ENCODE measurements around the gene ARNT2.

ARNT2 gene

DNA sequence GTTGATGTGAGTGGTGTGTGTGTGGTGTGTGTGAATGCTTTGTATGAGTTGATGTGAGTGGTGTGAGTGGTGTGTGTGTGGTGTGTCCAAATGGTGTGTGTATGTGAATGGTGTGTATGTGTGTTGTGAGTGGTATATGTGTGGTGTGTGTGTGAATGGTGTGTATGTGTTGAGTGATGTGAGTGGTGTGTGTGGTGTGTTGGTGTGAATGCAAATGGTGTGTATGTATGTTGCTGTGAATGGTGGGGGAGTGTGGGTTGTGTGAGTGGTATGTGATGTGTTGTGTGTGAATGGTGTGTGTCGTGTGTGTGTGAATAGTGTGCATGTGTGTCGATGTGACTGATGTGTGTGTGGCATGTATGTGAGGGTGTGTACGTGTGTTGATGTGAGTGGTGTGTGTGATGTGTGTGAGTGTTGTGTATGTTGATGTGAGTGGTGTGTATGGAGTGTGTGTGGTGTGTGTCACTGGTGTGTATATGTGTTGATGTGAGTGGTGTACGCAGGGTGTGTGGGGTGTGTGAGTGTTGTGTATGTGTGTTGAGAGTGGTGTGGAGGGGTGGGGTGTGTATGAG lies 40.6 kb downstream of the ARNT2 start:
- no peak for DNase-seq

DNA sequence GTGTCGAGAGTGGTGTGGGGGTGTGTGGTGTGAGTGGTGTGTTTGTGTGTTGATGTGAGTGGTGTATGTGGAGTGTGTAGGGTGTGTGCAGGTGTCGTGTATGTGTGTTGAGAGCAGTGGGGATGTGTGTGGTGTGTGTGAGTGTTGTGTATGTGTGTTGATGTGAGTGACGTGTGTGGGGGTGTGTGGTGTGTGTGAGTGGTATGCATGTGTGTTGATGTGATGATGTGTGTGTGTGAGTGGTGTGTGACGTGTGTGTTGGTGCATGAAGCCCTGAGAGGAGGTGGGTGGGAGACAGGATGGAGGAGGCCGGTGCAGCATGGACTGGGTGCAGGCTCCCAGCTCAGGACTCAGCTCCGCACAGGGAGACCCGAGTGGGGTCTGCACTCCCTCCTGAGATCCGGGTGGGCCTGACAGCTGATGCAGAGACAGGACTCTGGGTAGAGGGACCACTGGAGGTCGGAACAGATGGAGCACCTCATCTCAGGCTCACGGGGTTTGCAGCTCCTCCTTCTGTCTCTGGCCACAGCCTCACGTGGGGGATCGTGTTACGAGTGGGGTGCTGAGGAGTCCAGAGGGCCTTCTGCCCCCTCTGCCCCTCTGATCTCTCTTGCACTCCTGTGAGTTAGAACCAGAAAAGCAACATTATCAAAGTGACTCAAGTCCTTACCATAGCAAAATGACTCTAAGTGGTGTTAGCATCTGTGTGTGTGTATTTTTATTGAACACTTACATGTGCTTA lies 41.3 kb downstream of the ARNT2 start:
- no peak for DNase-seq

DNA sequence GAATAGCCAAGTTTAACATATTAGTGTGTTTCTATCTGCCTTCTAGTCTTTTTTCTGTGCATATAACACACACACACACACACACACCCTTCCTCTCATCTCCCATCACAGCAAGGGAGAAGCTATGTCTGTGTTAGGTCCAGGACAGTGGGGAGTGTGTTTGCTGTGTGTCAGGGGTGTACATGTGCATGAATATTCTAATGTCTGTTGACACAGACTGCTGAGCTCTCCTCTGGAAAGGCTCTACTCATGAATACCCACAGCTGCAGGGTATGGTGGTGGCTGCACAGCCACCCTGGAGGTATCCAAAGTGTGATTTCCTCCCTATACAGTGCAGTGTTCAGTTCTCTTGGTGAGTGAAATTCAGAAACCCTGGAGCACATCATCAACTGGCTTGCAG lies 42.9 kb downstream of the ARNT2 start:
- DNase-seq = no peak

DNA sequence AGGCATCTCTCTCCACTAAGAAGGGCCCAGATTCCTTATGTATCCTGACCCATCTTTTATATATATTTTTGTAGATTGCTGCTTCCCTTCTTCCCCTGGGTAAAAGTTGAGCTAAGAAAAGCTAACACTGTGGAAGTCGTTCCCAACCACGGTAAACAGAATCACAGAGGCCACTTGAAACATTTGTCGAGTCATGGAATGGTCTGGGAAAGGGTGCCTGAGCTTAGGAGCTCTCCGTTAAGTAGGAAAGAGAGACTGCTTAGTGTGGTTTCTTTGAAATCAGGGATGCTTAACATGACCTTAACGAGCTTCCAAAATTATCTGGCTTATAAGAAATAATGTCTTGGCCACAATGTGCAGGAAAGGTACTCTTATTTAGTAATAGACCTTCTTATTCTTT lies 45.6 kb downstream of the ARNT2 start:
- DNase-seq = no peak

DNA sequence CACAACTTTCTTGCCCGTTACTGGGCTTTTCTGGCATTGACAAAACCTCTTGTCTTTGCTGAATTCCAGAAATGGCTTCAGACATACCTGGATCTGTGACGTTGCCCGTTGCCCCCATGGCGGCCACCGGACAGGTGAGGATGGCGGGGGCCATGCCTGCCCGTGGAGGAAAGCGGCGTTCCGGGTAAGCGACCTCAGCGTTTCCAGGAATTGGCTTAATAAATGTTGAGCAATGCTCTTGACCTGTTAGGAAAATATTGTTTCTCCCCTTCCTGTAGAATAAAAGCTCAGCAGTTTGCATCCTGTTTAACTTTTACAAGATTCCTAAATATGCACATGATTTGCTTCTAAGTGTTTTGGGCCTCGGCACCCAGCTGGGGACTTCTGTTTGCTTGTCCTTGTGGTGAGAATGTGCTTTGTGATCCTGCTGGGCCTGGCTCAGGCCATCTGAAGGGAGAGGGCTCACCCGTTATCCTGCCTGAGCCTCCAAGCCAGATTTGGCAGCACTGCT lies 46.7 kb downstream of the ARNT2 start:
- no peak for DNase-seq

DNA sequence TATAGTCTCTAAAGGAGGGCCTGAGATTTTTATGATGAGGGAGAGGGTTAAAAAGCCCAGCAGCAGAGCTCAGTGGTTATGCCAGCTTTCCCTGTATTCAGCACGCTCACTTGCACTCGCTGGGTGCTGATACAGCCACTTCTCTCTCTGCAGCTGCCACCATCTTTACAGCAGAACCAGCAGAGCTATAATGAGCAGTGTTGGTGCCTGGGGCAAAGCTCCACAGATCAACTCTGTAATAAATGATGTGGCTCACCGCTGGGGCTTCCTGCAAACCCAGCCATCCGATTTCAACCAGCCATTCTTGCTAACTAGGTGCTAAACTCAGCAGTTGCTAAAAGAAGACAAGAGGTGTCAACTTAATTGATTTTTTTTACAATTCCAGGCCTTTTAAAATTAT lies 48.0 kb downstream of the ARNT2 start:
- no peak for DNase-seq

DNA sequence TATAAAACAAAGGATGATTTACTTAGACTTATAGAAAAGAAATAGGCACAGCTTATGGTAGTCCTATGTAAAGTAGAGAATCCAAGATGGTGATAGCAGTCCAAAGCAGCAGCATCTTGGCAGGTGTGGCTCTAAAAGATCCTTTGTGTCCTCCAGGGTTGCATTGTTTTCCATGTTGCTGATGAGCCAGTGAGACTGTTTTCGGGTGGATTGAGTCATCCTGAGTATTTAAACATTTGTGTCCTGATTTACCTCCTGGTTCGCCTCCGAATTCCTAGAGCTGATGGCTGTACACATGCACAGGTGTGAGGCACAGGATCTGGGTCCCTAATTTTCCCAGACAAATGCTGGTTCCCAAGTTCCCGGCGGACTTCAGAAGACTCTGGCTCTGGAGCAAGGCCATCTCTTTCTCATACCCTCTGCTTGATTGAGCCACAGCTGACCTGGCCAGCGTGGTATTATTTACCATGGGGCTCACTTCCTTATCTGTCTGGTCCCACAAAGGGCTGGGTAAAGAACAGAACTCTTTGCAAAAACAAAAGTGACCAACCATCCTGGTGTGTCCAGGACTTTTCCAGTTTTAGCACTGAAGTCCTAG lies 51.0 kb downstream of the ARNT2 start:
- DNase-seq = no peak

DNA sequence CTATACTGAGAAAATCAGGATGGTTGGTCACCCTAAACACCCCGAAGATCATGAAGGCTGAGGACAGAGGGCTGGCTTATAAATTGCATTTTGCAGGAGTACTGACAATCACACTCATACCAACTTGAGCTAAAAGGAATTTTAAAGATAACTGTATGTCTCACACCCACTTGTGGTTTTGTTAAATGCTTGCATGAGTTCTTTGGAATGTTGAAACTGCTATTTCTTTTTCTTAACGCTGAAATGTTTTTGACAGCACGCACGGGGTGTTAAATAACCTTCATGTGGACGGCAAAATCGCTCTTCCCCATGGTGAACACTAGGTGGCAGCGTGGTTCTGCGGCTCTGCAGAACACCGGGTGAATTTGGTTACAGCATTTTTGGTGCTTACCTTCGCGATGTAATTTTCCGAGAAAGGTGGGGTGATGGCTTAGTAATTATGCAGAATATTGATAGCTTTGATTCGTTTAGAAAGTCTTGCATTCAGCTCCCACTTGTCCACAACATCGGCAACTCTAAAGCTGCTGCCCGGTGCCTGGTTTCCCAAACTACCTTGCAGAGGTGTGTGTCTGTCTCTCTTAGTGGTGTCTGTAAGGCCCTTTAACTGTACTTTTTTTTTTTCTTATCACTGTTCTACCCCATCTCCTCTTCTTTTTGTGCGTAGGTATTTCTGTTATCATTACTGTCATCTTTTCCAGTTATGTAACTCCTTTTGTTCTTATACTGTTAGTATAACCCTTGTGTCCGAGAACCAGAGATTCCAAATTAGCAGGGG lies 51.7 kb downstream of the ARNT2 start:
- DNase-seq = peak; percentile 83

DNA sequence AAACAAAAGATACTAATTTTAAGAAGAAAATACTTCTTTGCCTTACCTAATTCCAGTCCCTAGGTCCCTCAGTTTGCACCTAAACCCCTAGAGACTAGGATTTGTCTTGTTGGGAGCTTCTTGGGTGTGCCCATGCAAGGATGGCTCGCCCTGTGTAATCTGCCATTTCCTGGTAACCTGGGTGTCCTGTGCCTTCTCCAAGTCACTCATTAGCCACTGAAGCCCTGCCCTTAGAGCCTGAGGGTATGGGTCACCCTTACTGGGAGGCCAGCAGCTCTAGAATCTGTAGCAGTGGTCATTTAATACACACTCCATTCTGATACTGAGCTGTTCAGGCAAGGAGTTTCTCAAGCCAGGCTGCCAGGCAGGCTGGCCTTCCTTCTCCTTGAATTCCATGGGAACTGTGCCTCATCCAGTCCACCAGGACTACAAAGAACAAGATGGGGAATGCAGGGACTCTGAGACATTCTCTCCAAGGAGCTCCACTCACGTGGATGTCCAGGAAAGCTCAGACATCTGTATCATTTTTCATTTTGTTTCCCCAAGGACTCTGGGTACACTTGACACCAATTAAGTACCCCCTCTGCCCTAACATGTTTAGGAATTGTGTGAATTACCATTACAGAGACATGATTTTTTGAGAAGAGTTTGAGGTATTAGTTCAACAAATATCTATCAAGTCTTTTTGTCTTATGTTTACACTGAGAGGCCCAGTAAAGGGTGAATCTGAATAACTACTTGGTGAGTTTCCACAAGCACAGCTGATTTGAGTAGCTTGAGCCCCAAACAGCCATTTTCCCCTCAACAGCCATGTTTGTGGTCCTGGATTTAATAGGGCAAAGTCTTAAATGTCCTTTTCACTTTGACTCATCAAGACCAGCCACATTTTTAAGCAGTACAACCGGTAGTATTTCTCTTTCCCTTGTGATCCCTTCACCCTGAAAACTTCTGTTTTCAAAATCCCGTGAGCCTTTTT lies 52.6 kb downstream of the ARNT2 start:
- no peak for DNase-seq

DNA sequence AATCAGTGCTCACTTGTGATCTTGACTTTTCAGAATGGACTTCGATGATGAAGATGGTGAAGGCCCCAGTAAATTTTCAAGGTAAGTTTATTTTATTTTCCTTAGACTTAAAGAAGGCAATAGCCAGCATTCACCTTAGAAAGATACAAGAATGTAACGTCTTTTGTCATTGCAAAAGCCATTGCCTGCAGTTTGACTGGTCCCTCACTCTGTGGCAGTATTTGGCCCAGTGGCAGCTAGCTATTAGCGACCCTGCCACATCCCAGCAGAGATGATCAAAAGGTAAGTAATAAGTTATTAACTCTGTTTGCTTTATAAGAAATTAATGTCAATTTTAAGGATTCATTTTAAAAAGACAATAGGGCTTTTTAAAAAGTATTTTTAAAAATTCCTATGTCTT lies 53.7 kb downstream of the ARNT2 start:
- DNase-seq = no peak

DNA sequence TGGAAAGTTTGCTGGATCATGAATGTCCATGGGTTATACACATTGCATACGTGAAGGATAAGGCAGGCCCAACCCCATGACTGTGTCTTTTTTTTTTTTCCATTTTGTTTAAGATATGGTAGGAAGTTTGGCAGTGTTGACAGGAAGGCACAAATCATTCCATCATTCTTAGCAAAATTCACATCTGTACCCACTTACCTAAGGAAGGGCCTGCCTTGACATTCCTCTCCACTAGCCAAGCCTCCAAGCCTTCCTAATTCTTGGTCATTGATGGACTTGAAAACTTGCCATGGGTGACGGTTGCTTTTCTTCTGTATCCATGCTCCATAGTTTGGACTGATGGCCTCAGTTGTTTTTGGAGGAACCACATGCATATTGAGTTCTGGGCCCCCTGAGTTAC lies 54.4 kb downstream of the ARNT2 start:
- no peak for DNase-seq

DNA sequence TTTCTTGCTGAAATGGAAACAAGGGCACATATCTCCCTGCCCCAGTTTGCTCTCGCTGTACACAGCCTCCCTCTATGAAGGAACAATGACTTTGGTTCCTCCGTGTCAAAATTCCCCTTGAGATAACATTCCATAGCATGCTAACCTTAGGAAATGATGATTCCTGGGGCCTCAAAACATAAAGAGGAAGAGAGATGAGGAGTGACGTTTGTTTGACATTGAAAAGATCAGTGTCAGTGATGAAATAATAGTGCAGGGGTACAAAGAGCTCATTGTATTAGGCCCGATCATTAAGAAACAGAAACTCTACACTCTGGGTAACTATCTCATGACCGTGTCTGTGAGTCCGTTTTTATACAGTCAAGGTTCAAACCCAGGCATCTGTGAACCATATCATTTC lies 55.2 kb downstream of the ARNT2 start:
- DNase-seq = peak; percentile 70

DNA sequence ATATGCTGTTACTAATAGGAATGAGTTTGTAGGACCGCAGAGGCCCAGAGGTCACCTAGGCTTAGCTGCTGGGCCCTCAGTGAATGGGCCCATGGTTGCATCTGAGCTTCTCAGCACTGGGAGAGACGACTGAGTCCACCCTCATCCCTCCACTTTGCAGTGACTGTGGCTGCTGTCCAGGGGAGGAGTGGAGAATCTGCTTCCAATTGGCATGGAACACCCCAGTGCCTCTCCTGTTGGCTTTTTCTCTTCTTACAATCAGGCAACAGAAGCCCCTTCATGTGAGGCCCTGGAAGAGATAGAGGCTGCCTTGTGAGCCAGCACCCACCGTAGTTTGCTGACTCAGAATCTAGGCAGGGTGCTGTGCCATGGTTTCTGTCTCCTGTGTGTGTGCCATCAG lies 55.6 kb downstream of the ARNT2 start:
- DNase-seq = no peak

DNA sequence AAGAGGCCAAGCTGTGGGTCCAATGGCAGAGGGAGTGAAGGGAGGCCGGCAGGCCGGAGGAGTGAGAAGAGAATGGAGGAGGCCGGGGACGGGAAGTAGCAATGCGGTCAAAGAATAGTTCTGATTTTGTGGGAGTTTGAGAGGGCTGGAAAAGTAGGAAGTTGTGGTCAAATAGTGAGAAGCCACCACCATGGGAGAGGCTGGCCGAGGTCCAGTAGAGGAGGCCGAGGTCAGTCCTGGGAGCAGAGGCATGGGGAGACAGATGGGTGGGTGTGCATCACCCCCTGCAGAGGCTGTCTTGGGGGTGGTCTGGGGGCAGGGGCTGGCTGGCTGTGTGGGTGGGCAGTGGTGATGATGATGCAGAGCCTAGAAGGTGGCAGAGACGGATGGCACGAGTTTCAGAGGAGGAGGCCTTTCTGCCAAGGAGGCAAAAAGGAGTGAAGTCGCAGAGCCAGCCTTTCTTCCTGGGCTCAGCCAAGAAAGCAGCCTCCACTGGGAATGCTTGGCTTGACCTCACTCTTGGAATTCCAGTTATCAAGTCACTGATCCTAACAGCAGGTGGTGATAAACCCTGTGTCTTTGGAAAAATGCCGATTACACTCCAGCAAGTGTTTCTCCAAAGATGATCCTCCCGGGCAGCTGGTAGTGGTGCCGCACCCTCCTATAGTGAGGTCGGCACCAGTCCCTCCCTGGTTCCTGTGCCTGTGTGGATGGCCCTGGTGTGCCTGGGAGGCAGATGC lies 57.3 kb downstream of the ARNT2 start:
- DNase-seq = peak; percentile 74

DNA sequence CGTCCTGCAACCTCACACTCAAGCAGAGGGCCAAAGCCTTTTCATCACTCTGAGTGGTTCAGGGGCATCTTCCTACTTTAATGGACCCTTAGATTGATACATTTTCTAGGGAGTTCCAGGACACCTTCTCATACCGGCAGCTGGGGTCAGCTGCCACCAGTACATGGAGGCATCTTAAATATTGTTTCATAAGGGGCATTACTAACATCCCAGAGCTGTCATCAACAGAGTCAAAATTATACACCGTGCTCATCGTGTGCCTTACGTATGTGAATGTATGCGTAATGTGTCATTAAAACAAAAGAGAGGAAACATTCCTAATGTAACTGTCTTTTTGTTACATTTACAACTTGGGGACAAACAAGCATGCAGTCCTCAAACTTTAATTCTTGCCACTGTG lies 57.9 kb downstream of the ARNT2 start:
- DNase-seq = no peak

DNA sequence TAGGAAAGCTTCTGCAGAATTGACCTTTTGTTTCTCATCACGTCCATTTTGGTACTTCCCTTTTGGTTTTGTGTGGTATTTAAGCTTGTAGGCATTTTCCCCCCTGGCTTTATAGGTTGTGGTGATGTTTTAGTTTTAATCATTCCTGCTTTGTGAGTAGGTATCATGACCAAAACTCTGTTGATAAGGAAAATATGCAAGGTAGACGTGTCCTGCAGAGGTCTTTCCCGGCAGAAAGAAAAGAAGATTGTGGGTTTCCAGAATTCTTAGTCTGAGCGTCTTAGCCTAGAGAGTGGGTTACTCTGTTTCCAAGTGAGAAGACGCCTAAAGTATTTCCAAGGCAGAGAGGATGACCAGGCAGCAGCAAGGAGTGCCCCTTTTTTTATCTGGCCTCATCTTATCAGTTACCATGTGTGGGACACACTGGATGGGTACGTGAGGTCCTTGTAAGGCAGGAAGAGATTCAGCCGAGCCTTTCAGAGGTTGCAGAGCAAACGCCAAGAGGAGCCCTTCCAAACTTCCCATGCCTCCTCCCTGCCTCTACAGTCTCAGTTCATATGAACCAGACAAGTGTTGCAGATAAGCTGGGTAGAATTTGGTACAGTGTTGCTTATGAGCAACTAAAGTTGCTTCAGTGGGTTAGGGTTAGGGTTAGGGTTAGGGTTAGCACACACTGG lies 58.8 kb downstream of the ARNT2 start:
- no peak for DNase-seq

DNA sequence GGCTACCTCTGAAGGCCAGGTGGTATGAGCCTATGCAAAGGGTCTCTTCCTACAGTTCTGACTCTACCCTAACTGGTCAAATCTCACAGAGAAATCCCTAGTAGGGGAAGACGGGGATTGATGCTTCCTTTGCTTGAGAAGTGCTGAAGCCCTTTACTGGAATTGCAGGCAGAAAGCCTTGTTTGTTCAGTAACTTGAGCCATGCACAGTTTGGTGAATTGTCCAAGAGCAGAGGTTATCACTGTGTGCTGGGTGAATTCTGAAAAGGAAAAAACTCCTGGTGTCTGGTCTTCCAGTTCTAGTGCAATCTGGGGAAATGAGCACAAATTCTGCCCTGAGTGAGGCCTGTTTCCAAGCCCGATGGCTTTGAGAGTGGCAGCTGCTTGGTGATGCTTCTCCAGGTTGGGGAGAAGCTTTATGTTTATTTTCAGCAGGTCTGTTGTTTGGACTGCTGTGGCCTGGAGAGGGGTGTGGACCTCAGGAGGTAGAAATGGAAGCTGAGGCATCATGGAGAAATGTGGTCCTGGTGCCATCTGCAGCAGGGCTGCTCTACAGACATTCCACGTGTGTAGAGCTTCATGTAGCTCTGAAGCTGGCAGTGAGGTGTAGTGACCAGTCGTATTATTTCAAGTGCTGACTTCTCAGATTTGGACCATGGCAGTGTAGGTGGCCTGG lies 60.9 kb downstream of the ARNT2 start:
- no peak for DNase-seq

DNA sequence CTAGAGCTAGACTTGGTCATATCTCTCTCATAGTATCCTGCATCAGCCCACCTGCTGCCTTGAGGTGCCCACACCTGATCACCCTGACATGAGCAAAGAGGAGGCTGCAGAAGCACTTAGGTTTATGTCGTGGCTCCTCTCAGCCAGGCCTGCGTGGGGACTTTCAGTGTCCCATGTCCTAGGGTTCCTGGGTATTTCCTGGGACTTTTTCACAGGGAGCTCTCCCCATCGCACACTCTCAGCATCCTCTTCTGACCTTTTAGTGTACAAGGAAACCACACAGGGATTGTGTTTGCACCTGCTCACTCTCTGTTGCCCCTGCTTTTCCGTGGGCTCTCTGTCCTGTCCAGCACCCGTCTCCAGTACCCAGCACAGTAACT lies 61.4 kb downstream of the ARNT2 start:
- DNase-seq = no peak

DNA sequence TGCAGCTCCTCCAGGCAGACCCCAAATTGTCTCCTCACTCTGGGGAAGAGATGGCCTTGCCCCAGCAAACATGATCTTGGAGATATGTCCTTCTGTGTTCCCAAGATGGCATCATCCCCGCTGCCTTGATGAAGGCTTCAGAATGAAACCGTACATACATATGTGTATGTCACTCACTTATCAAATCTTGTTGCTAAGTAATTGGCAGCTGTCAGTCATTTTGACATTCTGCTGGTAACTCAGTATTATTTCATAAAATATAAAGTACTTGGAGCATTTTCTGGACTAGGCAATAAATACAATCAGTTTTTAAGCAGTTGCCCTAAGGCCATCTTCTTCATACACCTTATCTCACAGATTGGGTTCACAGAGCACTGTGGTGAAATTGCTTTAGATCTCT lies 62.4 kb downstream of the ARNT2 start:
- no peak for DNase-seq

DNA sequence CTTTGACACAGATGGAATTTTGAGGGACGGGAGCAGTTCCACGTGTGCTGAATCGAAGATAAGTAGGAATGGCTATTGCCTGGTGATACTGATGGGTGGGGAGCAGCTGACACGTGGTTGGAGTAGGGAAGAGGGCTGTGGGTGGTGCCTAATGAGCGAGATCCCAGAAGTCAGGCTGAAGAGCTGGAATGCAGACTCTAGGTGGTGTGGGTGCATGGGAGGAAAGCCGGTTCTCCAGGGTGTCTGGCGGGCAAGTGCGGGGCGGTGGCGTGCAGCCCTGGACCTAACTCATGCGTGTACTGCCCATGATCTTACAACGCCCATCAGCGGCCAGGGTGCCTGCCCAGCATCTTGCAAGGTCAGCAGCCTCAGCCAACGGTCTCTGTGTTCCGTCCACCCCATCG lies 63.1 kb downstream of the ARNT2 start:
- DNase-seq = no peak

DNA sequence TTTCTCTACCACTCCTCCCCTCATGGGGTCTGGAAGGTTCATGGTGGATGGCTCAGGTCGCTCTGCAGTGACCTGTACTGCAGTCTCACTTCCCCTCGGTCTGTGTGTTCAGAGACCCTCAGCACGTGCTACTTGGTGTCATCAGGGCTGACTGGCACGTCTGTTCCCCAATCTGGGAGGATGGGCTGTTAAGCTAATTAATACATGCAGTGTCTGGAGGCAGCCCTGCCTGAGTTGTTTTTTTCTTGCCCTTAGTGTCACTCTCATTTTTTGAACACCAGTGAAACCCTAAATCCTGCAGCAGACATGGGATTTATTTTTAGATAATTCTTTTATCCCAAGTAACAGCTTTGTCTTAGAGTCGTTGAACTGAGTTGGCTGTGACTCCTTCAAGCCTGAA lies 64.6 kb downstream of the ARNT2 start:
- no peak for DNase-seq

All from suppressor macrophage treated with lipopolysaccharide for 4 hours (primary cell).